Keratinocyte (primary cell): Measurements from ENCODE around the gene GABRB2. TPM values are rescaled to one million over a fixed set of nuclear protein-coding genes. Genes with fewer than 3 reads are reported as not detected.

Source experiments
- DNase-seq: peaks from one replicate; pipeline ENCODE4 v3.0.0-alpha.2; 2011; ENCODE audit warnings: low read depth, missing footprints, low spot score
- FAIRE-seq: peaks from 2 replicates; lab custom pipeline; 2011; peaks lifted over from hg19 to GRCh38; lab: Jason Lieb, UNC
- H2AFZ ChIP-seq: 2 replicates; pipeline ENCODE4 v1.6.0; 2012; ENCODE audit warnings: low read length, control low read depth, inconsistent platforms; ENCODE audit not compliant: control insufficient read depth
- H3K27ac ChIP-seq: 2 replicates; pipeline ENCODE4 v1.5.1; 2011; ENCODE audit warnings: low read length; ENCODE audit not compliant: control insufficient read depth, insufficient read depth
- H3K27me3 ChIP-seq: 3 replicates; pipeline ENCODE4 v1.6.0; 2011; ENCODE audit warnings: low read length; ENCODE audit not compliant: control insufficient read depth, insufficient read depth; ENCODE audit errors: extremely low read depth
- H3K36me3 ChIP-seq, 2 experiments: 2 replicates in 1 of 2; 3 replicates in 1 of 2; pipeline ENCODE4 v1.5.1; 2011; ENCODE audit warnings: low read length in 2 of 2, mild to moderate bottlenecking in 1 of 2; ENCODE audit not compliant: control insufficient read depth in 2 of 2, insufficient read depth in 2 of 2; ENCODE audit errors: extremely low read depth in 1 of 2
- H3K4me1 ChIP-seq: 3 replicates; pipeline ENCODE4 v1.5.1; 2011; ENCODE audit warnings: low read length; ENCODE audit not compliant: control insufficient read depth, insufficient read depth; ENCODE audit errors: extremely low read depth
- H3K4me2 ChIP-seq: 3 replicates; pipeline ENCODE4 v1.6.0; 2011; ENCODE audit warnings: low read depth, low read length; ENCODE audit not compliant: control insufficient read depth, insufficient read depth; ENCODE audit errors: extremely low read depth
- H3K4me3 ChIP-seq, 3 experiments: fragments of 200-600 bp in 1 of 3; sonication (generic) in 1 of 3; 2 replicates in 2 of 3; 3 replicates in 1 of 3; pipeline ENCODE4 v1.5.1; 2011 to 2016; ENCODE audit warnings: low read length in 3 of 3, mild to moderate bottlenecking in 3 of 3, control low read depth in 2 of 3, inconsistent platforms in 1 of 3, low read depth in 1 of 3, mixed read lengths in 1 of 3, mixed run types in 1 of 3, moderate library complexity in 1 of 3; ENCODE audit not compliant: control insufficient read depth in 2 of 3, insufficient read depth in 2 of 3; ENCODE audit errors: extremely low read depth in 1 of 3
- H3K79me2 ChIP-seq: 2 replicates; pipeline ENCODE4 v1.6.0; 2012; ENCODE audit warnings: low read length; ENCODE audit not compliant: control insufficient read depth, insufficient read depth
- H3K9ac ChIP-seq: 3 replicates; pipeline ENCODE4 v1.6.0; 2011; ENCODE audit warnings: low read length; ENCODE audit not compliant: control insufficient read depth, insufficient read depth; ENCODE audit errors: extremely low read depth
- H3K9me1 ChIP-seq: 3 replicates; pipeline ENCODE4 v1.6.0; 2011; ENCODE audit warnings: low read length; ENCODE audit not compliant: control insufficient read depth, insufficient read depth; ENCODE audit errors: extremely low read depth
- H3K9me3 ChIP-seq: 2 replicates; pipeline ENCODE4 v1.5.1; 2012; ENCODE audit warnings: low read depth, low read length; ENCODE audit not compliant: control insufficient read depth
- H4K20me1 ChIP-seq: 3 replicates; pipeline ENCODE4 v1.6.0; 2011; ENCODE audit warnings: low read length; ENCODE audit not compliant: control insufficient read depth, insufficient read depth; ENCODE audit errors: extremely low read depth
- EZH2 ChIP-seq: IDR thresholded peaks from one replicate; pipeline ENCODE4 v1.6.1; 2012; ENCODE audit warnings: inconsistent platforms, mild to moderate bottlenecking, low read length, moderate library complexity
- dilution Hi-C: fragments of 300-500 bp; cut with MboI; formaldehyde crosslinking; loops from one replicate; pipeline ENCODE4 v1.7.0; 2020; ENCODE audit warnings: low sequenced_read_pairs; ENCODE audit not compliant: extremely low pct_ligation_motif_present
- polyA plus RNA-seq, 5 experiments: library from polyadenylated mRNA; depleted of rRNA in 3 of 5; stranded (reverse) in 3 of 5; stranded (forward) in 1 of 5; unstranded in 1 of 5; fragments of >200 nt; gene quantifications; 1 replicate in 1 of 5; 2 replicates in 3 of 5; 3 replicates in 1 of 5; pipeline versions ENCODE4 v1.2.1 to v1.2.3, GENCODE V29; 2011 to 2012; ENCODE audit warnings: missing spikeins in 2 of 5, low read depth in 1 of 5, low replicate concordance in 1 of 5
- TF ChIP-seq, protein P1 (sequence below), 3 experiments: IDR thresholded peaks in 1 of 3; conservative IDR thresholded peaks in 1 of 3; optimal IDR thresholded peaks in 1 of 3; 2 replicates in 2 of 3; 3 replicates in 1 of 3; pipeline versions ENCODE3 to v1.5.1; 2011; ENCODE audit warnings: low read length in 3 of 3, mild to moderate bottlenecking in 3 of 3, moderate library complexity in 2 of 3, control low read depth in 1 of 3, inconsistent platforms in 1 of 3; ENCODE audit not compliant: insufficient read depth in 2 of 3; ENCODE audit errors: extremely low read depth in 1 of 3

The GABRB2 gene
- polyA plus RNA-seq, 1 donor (not counting 4 experiments of a cell fraction or from before 2014, with no cell fraction given), result not detected

DNA sequence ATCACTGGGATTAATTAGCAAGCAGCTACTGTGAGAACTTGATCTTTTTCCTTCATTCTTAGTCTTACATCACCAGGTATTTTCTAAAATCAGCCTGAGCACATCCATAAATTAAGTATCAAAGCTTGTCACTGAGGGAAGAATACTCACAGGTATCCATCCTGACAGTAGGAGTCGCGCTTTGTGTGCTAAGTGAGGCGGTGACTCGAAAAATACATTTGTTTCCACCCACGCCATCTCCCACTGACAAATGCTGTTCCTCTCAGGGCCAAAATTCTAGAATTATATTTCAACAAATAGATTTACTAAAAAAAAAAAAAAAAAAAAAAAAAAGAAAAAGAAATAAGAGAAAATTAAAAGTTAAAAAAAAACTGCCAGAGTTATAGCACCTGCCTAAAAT lies 34.1 kb upstream of the GABRB2 start:
- Histone ChIP-seq H3K4me1 (no peaks in the 10 kb centered on the region), H3K4me2 (no peak overlapping the region), H2AFZ (no peak overlapping the region), H3K4me3 (no peak overlapping the region), H4K20me1 (no peaks in the 10 kb centered on the region), H3K9me3 (no peaks in the 10 kb centered on the region), H3K9me1 (no peaks in the 10 kb centered on the region), H3K79me2 (no peaks in the 10 kb centered on the region), H3K36me3 (no peaks in the 10 kb centered on the region), H3K27ac (no peak overlapping the region), H3K27me3 (no peaks in the 10 kb centered on the region), H3K9ac (no peak overlapping the region)
- dilution Hi-C loops, result no loop called here
- no peak for DNase-seq
- FAIRE-seq, result no peak
- TF ChIP-seq, protein P1, sequence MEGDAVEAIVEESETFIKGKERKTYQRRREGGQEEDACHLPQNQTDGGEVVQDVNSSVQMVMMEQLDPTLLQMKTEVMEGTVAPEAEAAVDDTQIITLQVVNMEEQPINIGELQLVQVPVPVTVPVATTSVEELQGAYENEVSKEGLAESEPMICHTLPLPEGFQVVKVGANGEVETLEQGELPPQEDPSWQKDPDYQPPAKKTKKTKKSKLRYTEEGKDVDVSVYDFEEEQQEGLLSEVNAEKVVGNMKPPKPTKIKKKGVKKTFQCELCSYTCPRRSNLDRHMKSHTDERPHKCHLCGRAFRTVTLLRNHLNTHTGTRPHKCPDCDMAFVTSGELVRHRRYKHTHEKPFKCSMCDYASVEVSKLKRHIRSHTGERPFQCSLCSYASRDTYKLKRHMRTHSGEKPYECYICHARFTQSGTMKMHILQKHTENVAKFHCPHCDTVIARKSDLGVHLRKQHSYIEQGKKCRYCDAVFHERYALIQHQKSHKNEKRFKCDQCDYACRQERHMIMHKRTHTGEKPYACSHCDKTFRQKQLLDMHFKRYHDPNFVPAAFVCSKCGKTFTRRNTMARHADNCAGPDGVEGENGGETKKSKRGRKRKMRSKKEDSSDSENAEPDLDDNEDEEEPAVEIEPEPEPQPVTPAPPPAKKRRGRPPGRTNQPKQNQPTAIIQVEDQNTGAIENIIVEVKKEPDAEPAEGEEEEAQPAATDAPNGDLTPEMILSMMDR (optimal IDR thresholded peaks at IDR 0.05 in 1 of 3, IDR thresholded peaks at IDR 0.05 in 1 of 3, conservative IDR thresholded peaks at IDR 0.05 in 1 of 3; ENCODE audit: extremely low read depth in 1 of 3, insufficient read depth in 2 of 3, low read length in 3 of 3), result no peak
- no peak for TF ChIP-seq EZH2

DNA sequence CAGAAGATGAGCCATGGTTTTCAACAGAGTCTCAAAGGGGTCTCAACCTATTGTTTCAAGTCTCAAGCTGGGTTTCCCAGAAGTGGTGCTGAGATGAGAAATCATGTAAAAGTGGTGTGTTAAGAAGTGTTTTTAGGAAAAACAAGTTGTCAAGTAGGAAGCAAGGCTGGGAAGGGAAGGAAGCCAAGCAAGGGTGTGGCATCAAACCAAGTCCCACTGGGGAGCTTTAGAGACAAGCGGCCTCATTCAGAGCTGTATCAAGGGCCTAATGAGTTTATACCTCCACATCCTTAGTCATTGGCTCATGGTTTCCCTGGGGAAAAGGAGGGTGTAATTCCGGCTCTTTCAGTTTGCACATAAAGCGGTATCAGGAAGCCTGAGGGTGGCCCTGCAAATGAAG lies 26.4 kb upstream of the GABRB2 start:
- no peaks in the 10 kb centered on the region for H4K20me1 ChIP-seq
- no peaks in the 10 kb centered on the region for H3K36me3 ChIP-seq
- H3K79me2 ChIP-seq, result no peaks in the 10 kb centered on the region
- no peak overlapping the region for H3K4me3 ChIP-seq
- no peaks in the 10 kb centered on the region for H3K9me3 ChIP-seq
- no peak overlapping the region for H3K9ac ChIP-seq
- no peak overlapping the region for H2AFZ ChIP-seq
- H3K4me2 ChIP-seq, result no peak overlapping the region
- dilution Hi-C loops, result no loop called here
- H3K27ac ChIP-seq, result no peak overlapping the region
- no peaks in the 10 kb centered on the region for H3K4me1 ChIP-seq
- no peak for TF ChIP-seq EZH2
- TF ChIP-seq, protein P1 (optimal IDR thresholded peaks at IDR 0.05 in 1 of 3, IDR thresholded peaks at IDR 0.05 in 1 of 3, conservative IDR thresholded peaks at IDR 0.05 in 1 of 3; ENCODE audit: extremely low read depth in 1 of 3, insufficient read depth in 2 of 3, low read length in 3 of 3), result no peak
- no peaks in the 10 kb centered on the region for H3K27me3 ChIP-seq
- FAIRE-seq (no peak), DNase-seq (no peak)
- no peaks in the 10 kb centered on the region for H3K9me1 ChIP-seq
